Esophagus muscularis mucosa (tissue), 3 donors: Measurements from ENCODE around the gene ULBP1.

Experiments
- CTCF ChIP-seq, 3 experiments: fragments of 200-600 bp in 2 of 3; fragments of 450-650 bp in 1 of 3; sonication (generic) in 2 of 3; IDR thresholded peaks; one replicate each; pipeline ENCODE4 v1.5.1; 2017 to 2019; ENCODE audit warnings: antibody characterized with exemption in 3 of 3, mild to moderate bottlenecking in 2 of 3, moderate library complexity in 1 of 3
- POLR2A ChIP-seq: fragments of 450-650 bp; IDR thresholded peaks from one replicate; pipeline ENCODE4 v1.6.1; 2017; ENCODE audit warnings: antibody characterized with exemption, moderate library complexity, mild to moderate bottlenecking, low read depth

GRCh38 chr6:149963462-149964307, at the start of gene ULBP1:
- TF ChIP-seq CTCF (IDR thresholded peaks at IDR 0.05) (no peak), POLR2A (no peak)
